Astrocyte (in vitro differentiated cells and primary cell): ENCODE data around the gene ZFYVE21.

Experiments
- CTCF ChIP-seq: IDR thresholded peaks from 2 replicates; pipeline ENCODE4 v1.5.1; 2011; ENCODE audit warnings: low read depth, mild to moderate bottlenecking, inconsistent platforms, low read length, moderate library complexity; ENCODE audit not compliant: insufficient read depth
- EZH2 ChIP-seq: IDR thresholded peaks from 2 replicates; pipeline ENCODE4 v1.6.1; 2012; ENCODE audit warnings: mild to moderate bottlenecking, low read length, inconsistent platforms; ENCODE audit not compliant: insufficient read depth

- TF ChIP-seq EZH2 (no peak), CTCF (no peak)
These were observed 12.5 kb downstream of the ZFYVE21 start for GRCh38 chr14:103728141-103728540.
